ENCODE measurements around the gene ASIC4. TPM values are rescaled to one million over a fixed set of nuclear protein-coding genes. Genes with fewer than 3 reads are reported as not detected.

The ASIC4 gene
- total and polyA plus RNA-seq, 12 donors, result 0.15 to 16.3 (median 1.1) TPM; not detected in 4

GRCh38 chr2:219542931-219543595 is 28.8 kb downstream of the ASIC4 start:
- no peaks in the 10 kb centered on the region for H3K9me3 ChIP-seq (replicated peaks in 1 of 3)
- 0 to 1% (median 1%) methylated on average over 11 to 66 of the region's 66 CpGs; no CpG with 5 or more reads in 1 of the 4 donors for WGBS, 4 donors
- peak in 4 of 7 donors; percentile 35 to 69 (median 52) for DNase-seq
- H3K4me3 ChIP-seq, result peak overlapping the region; percentile 40 to 86 (median 61)
- peak overlapping the region; percentile 54 to 96 (median 84) for H3K27ac ChIP-seq
- intact Hi-C loops (cut with DNase I), result loop anchor here (5.0 kb wide), 2 partner anchors 99 to 144 kb away; no protein-coding TSS in a partner anchor
- peaks cover 0 to 25% of the 10 kb centered on the region in 2 donors for H3K36me3 ChIP-seq (replicated peaks in 1 of 2)
- H3K27me3 ChIP-seq, result no peaks in the 10 kb centered on the region
- peaks cover 10 to 24% of the 10 kb centered on the region in 2 donors for H3K4me1 ChIP-seq (replicated peaks in 1 of 2)
- TF ChIP-seq POLR2A (IDR thresholded peaks at IDR 0.05), result no peak
- TF ChIP-seq CTCF (IDR thresholded peaks at IDR 0.05), result no peak

DNA sequence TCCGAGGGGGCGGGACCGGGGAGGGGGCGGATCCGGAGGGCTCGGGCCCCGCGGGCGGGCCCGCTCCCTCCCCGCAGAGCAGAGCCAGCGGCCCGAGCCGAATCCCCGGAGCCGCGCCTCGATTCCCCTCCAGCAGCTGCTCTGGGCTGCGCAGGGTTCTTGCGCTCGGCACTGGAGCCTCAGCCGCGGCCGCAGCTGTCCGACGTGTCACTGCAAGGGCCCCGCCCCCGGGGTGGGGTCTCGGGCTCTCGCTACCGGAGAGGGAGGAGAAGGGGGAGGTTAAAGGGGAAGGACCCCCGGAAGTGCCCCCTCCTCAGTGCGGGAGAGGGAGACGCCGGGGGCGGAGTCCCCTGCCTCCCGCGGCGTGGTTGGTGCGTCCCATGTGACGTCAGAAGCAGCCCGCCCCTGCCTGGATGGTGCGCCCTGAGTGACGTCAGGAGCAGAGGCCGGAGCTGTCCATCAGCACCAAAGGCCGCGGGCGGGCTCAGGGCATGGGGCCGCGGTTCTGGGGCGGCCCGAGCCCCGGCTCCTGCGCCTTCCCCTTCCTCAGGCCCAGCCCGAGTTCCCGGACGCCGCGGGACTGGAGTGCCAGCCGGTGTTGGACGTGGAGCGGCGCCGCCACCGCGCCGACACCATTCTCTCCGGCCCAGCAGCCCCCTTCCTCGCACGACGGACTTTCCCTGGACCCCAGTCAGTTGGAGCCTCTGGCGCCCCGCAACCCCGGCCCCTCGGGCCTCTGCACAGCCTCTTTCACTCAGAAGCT is 29.5 kb downstream of the ASIC4 start, which contains the start of the genes CHPF and TMEM198:
Gene CHPF, minus strand, starts transcription at position 214 of the 763 bp plus-strand sequence. CDS start 271 bp downstream, outside the sequence.
Gene TMEM198, plus strand, starts transcription at position 433 of the 763 bp plus-strand sequence. CDS start 700 bp downstream, outside the sequence.
- Histone ChIP-seq H3K4me1 (replicated peaks in 1 of 2) (peaks cover 10 to 24% of the 10 kb centered on the region in 2 donors), H3K4me3 (peak within 1 kb of the TSS; percentile 40 to 86 (median 61)), H3K27ac (peak within 1 kb of the TSS; percentile 54 to 96 (median 84)), H3K27me3 (no peaks in the 10 kb centered on the region), H3K36me3 (replicated peaks in 1 of 2) (peaks cover 0 to 25% of the 10 kb centered on the region in 2 donors), H3K9me3 (replicated peaks in 1 of 3) (no peaks in the 10 kb centered on the region)
- WGBS, 4 donors, result 1 to 2% (median 2%) methylated on average over 9 to 75 of the region's 75 CpGs
- intact Hi-C loops (cut with DNase I), result loop anchor here (5.0 kb wide), 2 partner anchors 99 to 144 kb away; no protein-coding TSS in a partner anchor
- TF ChIP-seq CTCF (IDR thresholded peaks at IDR 0.05) (no peak), POLR2A (IDR thresholded peaks at IDR 0.05) (peak; percentile 47 to 82)
- peak; percentile 99 to 100 (median 99) for DNase-seq

GRCh38 chr2:219544567-219544966 is 30.3 kb downstream of the ASIC4 start:
- Histone ChIP-seq H3K27me3 (no peaks in the 10 kb centered on the region), H3K36me3 (replicated peaks in 1 of 2) (peaks cover 0 to 17% of the 10 kb centered on the region in 2 donors), H3K9me3 (replicated peaks in 1 of 3) (no peaks in the 10 kb centered on the region), H3K27ac (peak overlapping the region in 2 of 5 donors; percentile 92 to 96), H3K4me3 (peak overlapping the region in 1 of 4 donors; percentile 82), H3K4me1 (replicated peaks in 1 of 2) (peaks cover 10 to 24% of the 10 kb centered on the region in 2 donors)
- TF ChIP-seq CTCF (IDR thresholded peaks at IDR 0.05) (no peak), POLR2A (IDR thresholded peaks at IDR 0.05) (no peak)
- intact Hi-C loops (cut with DNase I), result loop anchor here (5.0 kb wide), 2 partner anchors 98 to 143 kb away; no protein-coding TSS in a partner anchor
- WGBS, 4 donors, result 45 to 53% (median 47%) methylated on average over 9 of the region's 9 CpGs
- no peak for DNase-seq

All from adrenal gland (tissue), 12 donors.